Dedifferentiated amniotic fluid mesenchymal stem cell (primary cell): ENCODE data around the gene RENBP.

Source experiments
- DNase-seq: peaks from one replicate; pipeline ENCODE4 v3.0.0-alpha.2; 2016; ENCODE audit errors: extremely low spot score

Gene RENBP

GRCh38 chrX:153971124-153971449, 26.6 kb upstream of the RENBP start:
- DNase-seq, result peak; percentile 41

- DNase-seq, result no peak
These were observed 26.1 kb upstream of the RENBP start for GRCh38 chrX:153970357-153971123.

GRCh38 chrX:153969904-153970356, 25.5 kb upstream of the RENBP start:
- no peak for DNase-seq

- DNase-seq, result no peak
These were observed 24.9 kb upstream of the RENBP start for GRCh38 chrX:153969125-153969903.

- DNase-seq, result no peak
These were observed 24.3 kb upstream of the RENBP start for GRCh38 chrX:153968754-153969124.

GRCh38 chrX:153968255-153968654, 23.8 kb upstream of the RENBP start:
- DNase-seq, result no peak

- DNase-seq, result no peak
These were observed 23.2 kb upstream of the RENBP start for GRCh38 chrX:153967536-153968224.

GRCh38 chrX:153966841-153967535, 22.5 kb upstream of the RENBP start:
- no peak for DNase-seq

GRCh38 chrX:153966283-153966688, 21.8 kb upstream of the RENBP start:
- DNase-seq, result no peak

GRCh38 chrX:153965406-153965805, 21.0 kb upstream of the RENBP start:
- no peak for DNase-seq

GRCh38 chrX:153964105-153964504, 19.7 kb upstream of the RENBP start:
- no peak for DNase-seq

GRCh38 chrX:153963546-153963945, 19.1 kb upstream of the RENBP start:
- no peak for DNase-seq

GRCh38 chrX:153961292-153961691, 16.8 kb upstream of the RENBP start:
- DNase-seq, result no peak

GRCh38 chrX:153960786-153961185, 16.3 kb upstream of the RENBP start:
- no peak for DNase-seq

- no peak for DNase-seq
These were observed 15.6 kb upstream of the RENBP start for GRCh38 chrX:153960077-153960476.

- DNase-seq, result no peak
These were observed 15.2 kb upstream of the RENBP start for GRCh38 chrX:153959649-153960048.

GRCh38 chrX:153958605-153959004, 14.2 kb upstream of the RENBP start:
- DNase-seq, result no peak

GRCh38 chrX:153957224-153957623, 12.8 kb upstream of the RENBP start:
- DNase-seq, result no peak

GRCh38 chrX:153956044-153956907, 11.8 kb upstream of the RENBP start:
- DNase-seq, result no peak

- DNase-seq, result no peak
These were observed 10.8 kb upstream of the RENBP start for GRCh38 chrX:153955228-153955732.
